Left lung (tissue), 10 donors: ENCODE results near the gene CLEC4F. TPM values are rescaled to one million over a fixed set of nuclear protein-coding genes. Genes with fewer than 3 reads are reported as not detected.

Experiments used
- ATAC-seq: fragments of 200-7000 bp; cut with Tn5 transposase; one replicate; pipeline ENCODE4 v1.9.1; 2020; ENCODE audit warnings: moderate library complexity
- DNase-seq, 4 donors: peaks; one replicate each; pipeline ENCODE4 v3.0.0-alpha.2; 2013 to 2020
- H3K27ac ChIP-seq, 2 donors: fragments of 200-600 bp; sonication (generic) in 1 of 2; one replicate each; pipeline versions ENCODE4 v1.5.0 to v1.8.0; 2020 to 2021
- H3K27me3 ChIP-seq, 2 donors: fragments of 200-600 bp; sonication (generic) in 1 of 2; one replicate each; pipeline versions ENCODE4 v1.5.0 to v1.8.0; 2020 to 2021
- H3K36me3 ChIP-seq, 2 donors: fragments of 200-600 bp; sonication (generic) in 1 of 2; one replicate each; pipeline versions ENCODE4 v1.5.0 to v1.8.0; 2020 to 2021
- H3K4me1 ChIP-seq, 2 donors: fragments of 200-600 bp; one replicate each; pipeline ENCODE4 v1.8.0; 2021
- H3K4me3 ChIP-seq, 2 donors: fragments of 200-600 bp; sonication (generic) in 1 of 2; one replicate each; pipeline versions ENCODE4 v1.5.0 to v1.8.0; 2020 to 2021; ENCODE audit warnings: mild to moderate bottlenecking in 1 of 2
- H3K9me3 ChIP-seq, 2 donors: fragments of 200-600 bp; sonication (generic) in 1 of 2; one replicate each; pipeline versions ENCODE4 v1.5.0 to v1.8.0; 2020 to 2021
- CTCF ChIP-seq, 2 donors: fragments of 200-600 bp; sonication (generic) in 1 of 2; IDR thresholded peaks; one replicate each; pipeline versions ENCODE4 v1.5.0 to v1.8.0; 2021; ENCODE audit warnings: antibody characterized with exemption in 2 of 2
- intact Hi-C, 2 donors: fragments of 100-400 bp; cut with DNase I; formaldehyde crosslinking; loops; one replicate each; pipeline versions ENCODE4 v1.11.2 to v1.14.2; 2022
- polyA plus RNA-seq, 6 donors: library from polyadenylated mRNA; unstranded; fragments of 120-200 nt; gene quantifications; one replicate each; pipeline ENCODE4 v1.2.1, GENCODE V29; 2013; ENCODE audit not compliant: insufficient read length in 6 of 6
- total RNA-seq, 2 donors: library from RNA; stranded (reverse); fragmentation: NEBNext Ultra II Directional; extraction: Animal tissue kit (Norgen Biotek cat#: 25700); gene quantifications; one replicate each; pipeline ENCODE4 v1.2.1, GENCODE V29; 2021
- donor health status: DM: no; HTN: yes; CAD: no.
- donor health status: DM: no; HTN: no; CAD: no.

Gene CLEC4F
- total and polyA plus RNA-seq, 8 donors = 0.06 to 0.35 (median 0.16) TPM

GRCh38 chr2:70759446-70759845 is 61.0 kb downstream of the CLEC4F start:
- intact Hi-C loops = no loop called here
- ATAC-seq (no peak), DNase-seq (no peak)

More at GRCh38 chr2:70759446-70759845, 61.0 kb downstream of the CLEC4F start:
- Histone ChIP-seq H3K27ac (no peak overlapping the region), H3K4me3 (no peak overlapping the region), H3K27me3 (peaks cover 0 to 68% of the 10 kb centered on the region in 2 donors), H3K4me1 (no peaks in the 10 kb centered on the region), H3K9me3 (no peaks in the 10 kb centered on the region), H3K36me3 (no peaks in the 10 kb centered on the region)
- TF ChIP-seq CTCF (IDR thresholded peaks at IDR 0.05) = no peak

Other genes with a start within 250 kb of the CLEC4F start
- gene ADD2, start 52.4 kb downstream of the CLEC4F start, total RNA-seq = 10 to 100 TPM in 1 of 2 donors, under 1 TPM in 1; 0.92 to 12.2 TPM
- 10 to 100 TPM in 1 of 6 donors, 1 to 10 TPM in 5; 4.6 to 10.0 (median 6.5) TPM for gene ADD2, start 52.4 kb downstream of the CLEC4F start, polyA plus RNA-seq
- not detected for gene FIGLA, start 30.0 kb downstream of the CLEC4F start, total RNA-seq
- gene FIGLA, start 30.0 kb downstream of the CLEC4F start, polyA plus RNA-seq = not detected
- gene CD207, start 15.2 kb upstream of the CLEC4F start, total RNA-seq = under 1 TPM; 0.13 to 0.73 TPM
- gene CD207, start 15.2 kb upstream of the CLEC4F start, polyA plus RNA-seq = under 1 TPM in 2 of 6 donors, not detected in 4; 0.07 to 0.17 TPM
- 1 to 10 TPM in 1 of 2 donors, under 1 TPM in 1; 0.71 to 1.3 TPM for gene VAX2, start 80.0 kb upstream of the CLEC4F start, total RNA-seq
- gene VAX2, start 80.0 kb upstream of the CLEC4F start, polyA plus RNA-seq = 1 to 10 TPM; 1.2 to 2.4 (median 1.5) TPM
- gene ATP6V1B1, start 115.3 kb upstream of the CLEC4F start, total RNA-seq = under 1 TPM; 0.76 to 0.89 TPM
- 1 to 10 TPM; 3.2 to 5.5 (median 4.9) TPM for gene ATP6V1B1, start 115.3 kb upstream of the CLEC4F start, polyA plus RNA-seq
- under 1 TPM; 0.52 to 0.96 TPM for gene ANKRD53, start 158.0 kb upstream of the CLEC4F start, total RNA-seq
- gene ANKRD53, start 158.0 kb upstream of the CLEC4F start, polyA plus RNA-seq = 1 to 10 TPM; 2.1 to 4.7 (median 3.0) TPM
- 10 to 100 TPM; 63.8 to 72.3 TPM for gene TEX261, start 174.3 kb upstream of the CLEC4F start, total RNA-seq
- 10 to 100 TPM; 45.8 to 60.5 (median 54.3) TPM for gene TEX261, start 174.3 kb upstream of the CLEC4F start, polyA plus RNA-seq
- 100 to 1,000 TPM; 138 to 183 TPM for gene NAGK, start 248.0 kb upstream of the CLEC4F start, total RNA-seq
- gene NAGK, start 248.0 kb upstream of the CLEC4F start, polyA plus RNA-seq = 100 to 1,000 TPM in 3 of 6 donors, 10 to 100 TPM in 3; 89.7 to 109 (median 101) TPM